Measurements from ENCODE around the gene ITGB3BP. TPM values are rescaled to one million over a fixed set of nuclear protein-coding genes. Genes with fewer than 3 reads are reported as not detected.
A peak's percentile ranks its signal among the peaks of the same experiment; 100 is the strongest.

Gene ITGB3BP
- total RNA-seq, 1 donor from 2014 or later, result 9.2 TPM

DNA sequence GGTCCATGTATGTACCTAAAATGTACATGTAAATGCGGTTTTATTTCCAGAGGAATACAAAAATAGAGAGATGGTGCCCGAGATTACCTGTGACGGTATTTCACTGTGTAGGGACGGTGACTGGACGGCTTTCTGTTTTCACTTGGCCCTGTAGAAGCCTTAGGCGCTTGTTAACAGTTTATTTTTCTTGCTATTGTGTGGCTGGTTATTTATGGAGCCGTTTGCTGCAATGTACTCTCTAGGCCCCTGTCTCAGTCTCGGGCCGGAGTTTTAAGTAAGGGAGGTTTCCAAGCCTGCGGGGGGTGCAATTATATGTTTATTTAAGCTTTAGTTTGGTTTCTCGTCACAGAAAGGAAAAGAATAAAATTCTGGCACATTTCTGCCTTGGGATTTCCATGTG lies 713 bp upstream of the ITGB3BP start:
- no peak for DNase-seq (ENCODE audit: low read depth)
- TF ChIP-seq, protein P1, sequence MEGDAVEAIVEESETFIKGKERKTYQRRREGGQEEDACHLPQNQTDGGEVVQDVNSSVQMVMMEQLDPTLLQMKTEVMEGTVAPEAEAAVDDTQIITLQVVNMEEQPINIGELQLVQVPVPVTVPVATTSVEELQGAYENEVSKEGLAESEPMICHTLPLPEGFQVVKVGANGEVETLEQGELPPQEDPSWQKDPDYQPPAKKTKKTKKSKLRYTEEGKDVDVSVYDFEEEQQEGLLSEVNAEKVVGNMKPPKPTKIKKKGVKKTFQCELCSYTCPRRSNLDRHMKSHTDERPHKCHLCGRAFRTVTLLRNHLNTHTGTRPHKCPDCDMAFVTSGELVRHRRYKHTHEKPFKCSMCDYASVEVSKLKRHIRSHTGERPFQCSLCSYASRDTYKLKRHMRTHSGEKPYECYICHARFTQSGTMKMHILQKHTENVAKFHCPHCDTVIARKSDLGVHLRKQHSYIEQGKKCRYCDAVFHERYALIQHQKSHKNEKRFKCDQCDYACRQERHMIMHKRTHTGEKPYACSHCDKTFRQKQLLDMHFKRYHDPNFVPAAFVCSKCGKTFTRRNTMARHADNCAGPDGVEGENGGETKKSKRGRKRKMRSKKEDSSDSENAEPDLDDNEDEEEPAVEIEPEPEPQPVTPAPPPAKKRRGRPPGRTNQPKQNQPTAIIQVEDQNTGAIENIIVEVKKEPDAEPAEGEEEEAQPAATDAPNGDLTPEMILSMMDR (IDR thresholded peaks at IDR 0.05; ENCODE audit: insufficient read depth, low read length, poor library complexity, severe bottlenecking), result no peak
- Histone ChIP-seq H3K27me3 (ENCODE audit: control insufficient read depth, insufficient read depth, low read length) (no peaks in the 10 kb centered on the region), H3K4me3 (ENCODE audit: low read depth, low read length) (peak overlapping the region; percentile 79), H3K36me3 (ENCODE audit: control insufficient read depth, insufficient read depth, low read length) (no peaks in the 10 kb centered on the region)

DNA sequence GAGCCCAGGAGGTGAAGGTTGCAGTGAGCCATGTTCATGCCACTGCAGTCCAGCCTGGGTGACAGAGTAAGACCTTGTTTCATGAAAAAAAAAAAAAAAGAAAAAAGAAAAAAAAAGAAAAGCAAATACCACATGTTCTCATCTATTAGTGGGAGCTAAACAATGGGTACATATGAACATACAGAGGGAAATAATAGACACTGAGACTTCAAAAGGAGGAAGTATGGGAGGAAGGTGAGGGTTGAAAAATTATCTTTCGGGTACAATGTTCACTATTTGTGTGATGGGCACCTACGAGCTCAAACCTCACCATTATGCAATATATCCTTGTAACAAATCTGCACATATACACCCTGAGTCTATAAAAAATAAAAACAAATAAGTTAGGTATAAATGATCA lies 6.4 kb downstream of the ITGB3BP start:
- TF ChIP-seq, protein P1 (IDR thresholded peaks at IDR 0.05; ENCODE audit: insufficient read depth, low read length, poor library complexity, severe bottlenecking), result no peak
- H3K36me3 ChIP-seq (ENCODE audit: control insufficient read depth, insufficient read depth, low read length), result no peaks in the 10 kb centered on the region
- DNase-seq (ENCODE audit: low read depth), result no peak
- no peaks in the 10 kb centered on the region for H3K27me3 ChIP-seq (ENCODE audit: control insufficient read depth, insufficient read depth, low read length)
- H3K4me3 ChIP-seq (ENCODE audit: low read depth, low read length), result no peak overlapping the region

DNA sequence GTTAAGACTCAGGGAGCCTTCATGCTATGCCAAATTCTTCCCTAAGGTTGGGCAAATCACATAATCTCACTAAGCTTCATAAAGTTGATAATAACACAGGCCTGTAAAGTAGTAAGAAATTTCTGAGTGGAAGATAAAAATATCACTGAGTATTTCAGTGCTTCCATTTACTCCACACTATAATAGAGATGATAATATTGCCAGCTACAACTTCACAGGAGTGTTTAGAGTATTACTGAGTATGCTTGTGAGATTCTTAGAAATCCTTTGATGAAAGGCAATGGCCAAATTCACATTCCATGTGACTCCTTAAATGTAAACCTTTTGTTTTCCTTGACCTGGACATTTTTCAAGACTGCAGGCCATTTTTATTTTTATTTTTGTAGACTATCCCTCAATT lies 10.4 kb downstream of the ITGB3BP start:
- Histone ChIP-seq H3K36me3 (ENCODE audit: control insufficient read depth, insufficient read depth, low read length) (no peaks in the 10 kb centered on the region), H3K4me3 (ENCODE audit: low read depth, low read length) (no peak overlapping the region), H3K27me3 (ENCODE audit: control insufficient read depth, insufficient read depth, low read length) (no peaks in the 10 kb centered on the region)
- no peak for DNase-seq (ENCODE audit: low read depth)
- TF ChIP-seq, protein P1 (IDR thresholded peaks at IDR 0.05; ENCODE audit: insufficient read depth, low read length, poor library complexity, severe bottlenecking), result no peak

DNA sequence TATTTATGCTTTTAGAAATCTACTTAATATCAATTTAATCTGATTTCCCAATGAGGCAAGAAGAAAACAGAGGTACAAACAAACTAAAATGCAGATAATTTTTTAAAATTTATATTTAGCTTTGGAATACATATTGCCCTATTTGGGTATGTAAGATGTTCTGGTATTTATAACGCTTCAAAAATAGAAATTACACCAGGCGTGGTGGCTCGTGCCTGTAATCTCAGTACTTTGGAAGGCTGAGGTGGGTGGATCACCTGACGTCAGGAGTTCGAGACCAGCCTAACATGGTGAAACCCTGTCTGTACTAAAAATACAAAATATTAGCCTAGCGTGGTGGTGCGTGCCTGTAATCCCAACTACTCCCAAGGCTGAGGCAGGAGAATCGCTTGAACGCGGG lies 13.3 kb downstream of the ITGB3BP start:
- H3K36me3 ChIP-seq (ENCODE audit: control insufficient read depth, insufficient read depth, low read length), result no peaks in the 10 kb centered on the region
- TF ChIP-seq, protein P1 (IDR thresholded peaks at IDR 0.05; ENCODE audit: insufficient read depth, low read length, poor library complexity, severe bottlenecking), result no peak
- DNase-seq (ENCODE audit: low read depth), result no peak
- no peaks in the 10 kb centered on the region for H3K27me3 ChIP-seq (ENCODE audit: control insufficient read depth, insufficient read depth, low read length)
- H3K4me3 ChIP-seq (ENCODE audit: low read depth, low read length), result no peak overlapping the region

DNA sequence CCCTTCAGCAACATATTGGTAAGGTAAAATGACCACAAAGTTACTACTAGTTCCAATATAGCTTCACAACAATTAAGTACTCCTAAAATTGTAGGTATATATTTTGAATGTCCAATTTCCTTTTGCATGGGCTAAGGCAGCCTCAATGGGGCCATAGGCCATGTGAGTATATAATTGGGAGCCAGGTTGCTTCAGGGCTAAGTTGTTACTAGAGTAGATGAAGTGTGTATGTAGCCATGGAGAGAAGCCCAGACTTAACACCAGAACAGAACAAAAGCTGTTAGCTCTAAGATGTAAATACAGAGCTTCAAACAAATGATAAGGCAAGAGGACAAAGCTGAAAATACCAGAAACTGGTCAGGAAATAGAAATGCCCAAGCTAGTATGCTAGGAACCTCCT lies 16.2 kb downstream of the ITGB3BP start:
- no peaks in the 10 kb centered on the region for H3K36me3 ChIP-seq (ENCODE audit: control insufficient read depth, insufficient read depth, low read length)
- TF ChIP-seq, protein P1 (IDR thresholded peaks at IDR 0.05; ENCODE audit: insufficient read depth, low read length, poor library complexity, severe bottlenecking), result no peak
- DNase-seq (ENCODE audit: low read depth), result no peak
- no peak overlapping the region for H3K4me3 ChIP-seq (ENCODE audit: low read depth, low read length)
- no peaks in the 10 kb centered on the region for H3K27me3 ChIP-seq (ENCODE audit: control insufficient read depth, insufficient read depth, low read length)

DNA sequence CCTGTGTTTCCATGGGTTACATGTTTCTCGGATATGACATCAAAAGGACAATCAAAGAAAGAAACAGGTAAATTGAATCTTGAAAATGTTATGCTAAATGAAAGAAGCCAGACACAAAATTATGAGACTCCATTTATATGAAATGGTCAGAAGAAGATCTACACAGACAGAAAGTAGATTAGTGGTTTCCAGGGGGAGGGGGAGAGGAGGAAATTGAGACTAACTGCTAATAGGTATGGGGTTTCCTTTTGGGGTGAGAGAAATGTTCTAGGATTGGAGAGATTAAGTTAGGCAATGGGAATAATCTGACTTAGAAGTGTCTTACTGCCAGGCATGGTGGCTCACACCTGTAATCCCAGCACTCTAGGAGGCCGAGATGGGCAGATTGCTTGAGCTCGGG lies 21.8 kb downstream of the ITGB3BP start:
- no peak for DNase-seq (ENCODE audit: low read depth)
- H3K4me3 ChIP-seq (ENCODE audit: low read depth, low read length), result no peak overlapping the region
- H3K27me3 ChIP-seq (ENCODE audit: control insufficient read depth, insufficient read depth, low read length), result no peaks in the 10 kb centered on the region
- no peaks in the 10 kb centered on the region for H3K36me3 ChIP-seq (ENCODE audit: control insufficient read depth, insufficient read depth, low read length)
- TF ChIP-seq, protein P1 (IDR thresholded peaks at IDR 0.05; ENCODE audit: insufficient read depth, low read length, poor library complexity, severe bottlenecking), result no peak

Data from kidney epithelial cell (primary cell).